Raji (cell line): ENCODE results near the gene ERCC3.

Experiments used
- POLR2A ChIP-seq: IDR thresholded peaks from 2 replicates; pipeline ENCODE4 v1.6.1; 2011; ENCODE audit warnings: low read depth, low read length, control low read depth; ENCODE audit not compliant: insufficient read depth

Gene ERCC3

DNA sequence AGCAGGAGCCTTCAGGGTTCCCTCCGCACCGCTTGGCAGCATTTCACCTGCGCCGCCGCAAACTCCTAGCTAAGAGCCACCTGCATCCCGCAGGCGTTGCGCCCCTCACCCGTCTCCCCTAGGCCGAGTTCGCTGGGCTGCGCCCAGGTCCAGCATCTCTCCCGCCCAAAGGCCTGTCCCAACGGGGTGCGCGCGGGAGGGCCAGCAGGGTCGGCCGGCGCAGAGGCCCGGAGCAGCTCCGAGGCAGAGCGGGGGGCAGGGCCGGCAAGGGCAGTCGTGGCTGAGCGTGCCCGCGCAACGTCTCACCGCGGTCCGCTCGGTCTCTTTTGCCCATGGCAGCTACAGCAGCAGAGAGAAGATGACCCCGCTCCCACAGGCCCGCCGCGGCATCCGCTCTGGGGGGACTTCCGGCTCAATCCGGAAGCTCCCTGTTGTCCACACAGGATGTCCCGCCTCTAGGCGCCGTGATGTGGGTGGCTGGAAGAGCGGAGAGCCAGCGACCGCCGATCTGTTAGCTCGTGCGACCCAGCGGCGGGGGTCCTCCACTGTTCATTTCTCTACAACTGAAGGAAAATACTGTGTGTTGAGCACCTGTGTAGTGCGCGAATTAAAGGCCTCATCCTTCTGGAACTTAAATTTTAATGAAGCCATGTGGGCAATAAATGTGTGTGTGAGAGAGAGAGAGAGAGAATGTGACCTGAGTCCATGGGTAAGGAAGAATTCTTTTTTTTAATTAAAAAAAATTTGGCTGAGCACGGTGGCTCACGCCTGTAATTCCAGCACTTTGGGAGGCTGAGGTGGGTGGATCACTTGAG lies at the start of gene ERCC3:
ERCC3 (minus strand) TSS at position 397 of the 815 bp plus-strand sequence; CDS start at position 334, 63 bp downstream.
- TF ChIP-seq POLR2A = peak; percentile 94

DNA sequence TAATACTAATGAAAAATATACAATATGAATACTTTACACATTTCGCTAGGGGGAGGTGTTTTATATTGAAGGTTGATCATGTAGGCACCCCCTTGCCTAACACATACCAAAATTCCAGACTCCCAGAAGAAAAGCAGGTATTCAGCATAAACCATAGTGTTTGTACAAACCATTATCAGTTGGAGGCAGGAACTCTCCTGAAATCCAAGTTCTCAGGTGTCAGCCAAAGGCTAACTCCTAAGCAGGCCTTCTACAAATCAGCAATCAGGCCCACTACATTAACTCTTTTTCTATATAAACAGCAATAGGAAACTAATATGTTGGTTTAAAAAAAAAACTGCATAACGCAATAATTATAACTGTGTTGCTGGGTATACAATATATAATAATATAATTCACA lies 49.3 kb upstream of the ERCC3 start:
- no peak for TF ChIP-seq POLR2A

DNA sequence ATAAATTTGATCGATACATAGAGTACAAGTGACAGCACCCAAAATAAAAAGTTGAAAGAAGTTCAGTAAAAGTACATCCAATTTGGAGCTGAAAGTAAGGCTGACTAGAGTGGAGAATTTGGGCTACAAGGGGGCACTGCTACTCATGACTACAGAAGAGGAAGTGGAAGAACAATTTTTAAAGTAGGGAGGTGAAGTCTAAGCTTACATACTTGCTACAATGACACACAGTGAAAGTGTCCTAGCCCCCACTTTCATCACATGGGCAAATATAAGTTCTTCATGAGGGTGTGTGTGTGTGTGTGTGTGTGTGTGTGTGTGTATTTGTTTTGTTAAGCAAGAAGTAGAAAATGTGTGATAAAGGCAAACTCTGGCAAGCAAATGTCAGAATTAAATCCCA lies 48.2 kb upstream of the ERCC3 start:
- no peak for TF ChIP-seq POLR2A

- no peak for TF ChIP-seq POLR2A
These were observed 38.4 kb upstream of the ERCC3 start for GRCh38 chr2:127332335-127332734.

GRCh38 chr2:127330753-127331152 lies 36.8 kb upstream of the ERCC3 start:
- no peak for TF ChIP-seq POLR2A

GRCh38 chr2:127326289-127326945 lies 32.5 kb upstream of the ERCC3 start:
- no peak for TF ChIP-seq POLR2A

DNA sequence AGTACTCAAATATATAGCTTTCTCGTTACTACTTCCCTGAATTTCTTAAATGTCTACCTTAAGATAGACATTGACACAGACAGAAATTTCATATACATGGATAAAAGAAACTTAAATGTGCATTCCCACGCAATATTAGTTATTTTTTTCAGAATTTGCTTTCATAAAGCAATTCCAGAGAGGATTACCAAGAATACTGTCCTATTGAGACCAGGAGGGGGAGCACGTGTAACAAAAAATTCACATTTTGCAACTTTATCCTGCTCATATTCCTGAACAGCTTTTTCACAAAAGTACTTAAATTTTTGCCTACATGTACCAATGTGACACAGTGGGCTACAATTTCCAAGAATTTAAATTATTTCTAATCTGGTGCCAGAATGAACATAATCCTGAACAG lies 30.7 kb upstream of the ERCC3 start:
- TF ChIP-seq POLR2A = no peak

DNA sequence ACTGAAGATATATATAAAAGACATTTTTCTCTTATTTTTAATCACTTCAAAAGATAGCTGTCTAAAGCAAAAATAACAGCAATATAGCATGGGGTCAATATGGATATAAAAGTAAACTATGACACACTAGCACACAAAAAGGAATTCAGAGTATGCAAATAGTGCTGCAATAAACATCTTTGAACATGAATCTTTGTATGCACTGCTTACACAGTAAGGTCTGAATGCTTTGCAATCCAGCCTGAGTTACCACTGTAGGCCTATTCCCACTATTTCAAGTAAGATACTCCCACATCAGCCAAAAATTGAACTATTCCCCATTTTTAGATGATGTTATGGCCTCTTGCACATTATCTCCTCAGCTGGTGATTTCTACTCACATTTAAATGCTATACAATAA lies 27.4 kb upstream of the ERCC3 start:
- no peak for TF ChIP-seq POLR2A

DNA sequence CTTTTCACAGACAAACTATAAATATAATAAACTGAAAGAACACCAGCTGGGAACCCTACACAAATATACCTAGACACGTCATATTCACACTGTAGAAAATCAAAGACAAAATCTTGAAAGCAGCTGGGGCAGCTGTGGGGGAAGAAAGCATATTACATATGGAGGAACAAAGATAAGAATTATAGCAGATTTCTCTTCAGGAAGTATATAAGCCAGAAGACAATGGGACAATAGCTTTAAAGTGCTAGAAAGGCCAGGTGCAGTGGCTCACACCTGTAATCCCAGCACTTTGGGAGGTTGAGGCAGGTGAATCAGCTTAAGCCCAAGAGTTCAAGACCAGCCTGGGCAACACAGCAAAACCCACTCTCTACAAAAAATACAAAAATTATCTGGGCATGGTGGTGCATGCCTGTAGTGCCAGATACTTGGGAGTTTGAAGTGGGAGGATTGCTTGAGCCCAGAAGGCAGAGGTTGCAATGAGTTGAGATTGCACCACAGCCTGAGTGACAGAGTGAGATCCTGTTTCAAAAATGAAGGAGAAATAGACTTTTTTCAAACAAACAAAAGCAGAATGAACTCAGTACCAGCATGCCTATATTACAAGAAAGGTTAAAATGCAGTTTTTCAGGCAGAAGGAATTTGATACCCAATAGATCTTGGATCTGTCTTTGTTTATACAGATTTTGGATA lies 26.8 kb upstream of the ERCC3 start:
- TF ChIP-seq POLR2A = no peak

DNA sequence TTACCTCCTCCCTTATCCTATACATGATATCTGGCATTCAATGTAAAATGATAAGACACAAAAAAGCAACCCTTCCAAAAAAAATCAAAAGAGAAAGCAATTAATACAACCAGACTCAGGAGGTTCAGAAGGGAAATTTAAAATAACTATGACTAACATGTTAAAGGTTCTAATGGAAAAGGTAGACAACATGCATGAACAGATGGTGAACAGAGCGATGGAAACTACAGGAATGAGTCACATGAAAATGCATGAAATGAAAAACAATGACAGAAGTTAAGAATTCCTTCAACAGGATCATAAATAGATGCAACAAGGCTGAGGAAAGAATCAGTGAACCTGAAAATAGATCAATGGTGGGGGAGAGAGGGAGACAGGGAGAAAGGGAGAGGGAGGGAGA lies 26.1 kb upstream of the ERCC3 start:
- TF ChIP-seq POLR2A = no peak

DNA sequence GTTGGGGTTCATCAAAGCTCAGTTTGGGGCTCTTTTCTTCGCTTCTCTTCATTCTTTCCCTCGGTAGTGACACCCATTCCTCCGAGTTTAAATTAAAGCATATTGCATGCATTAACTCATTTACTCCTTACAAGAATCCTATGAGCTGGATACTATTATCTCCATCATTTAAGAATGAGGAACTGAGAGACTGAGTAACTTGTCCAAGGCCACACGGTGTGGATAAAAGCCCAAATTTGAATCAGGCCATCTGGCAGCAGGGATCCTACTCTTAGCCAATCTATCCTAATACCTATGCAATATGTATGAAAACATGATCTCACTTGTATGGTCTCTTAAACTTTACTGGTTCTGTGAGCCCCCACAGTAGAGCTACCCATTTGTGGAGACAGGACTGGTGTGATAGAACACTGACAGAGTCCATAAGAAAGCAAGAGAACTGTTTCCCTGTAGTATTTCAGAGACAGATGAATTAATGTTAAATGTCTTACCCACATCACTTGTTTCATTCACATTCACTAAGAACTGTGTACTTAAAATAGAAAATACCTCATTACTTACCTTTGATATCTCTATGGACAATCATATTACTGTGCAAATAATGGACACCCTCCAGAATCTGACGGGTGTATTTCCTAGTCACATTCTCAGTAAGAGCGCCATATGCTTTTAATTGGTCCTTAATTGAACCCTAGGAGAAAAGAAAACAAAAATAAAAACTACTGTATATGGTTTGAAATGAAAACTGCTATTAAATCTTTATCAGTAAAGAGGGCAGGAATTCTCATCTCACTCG lies 20.4 kb upstream of the ERCC3 start:
- TF ChIP-seq POLR2A = no peak

DNA sequence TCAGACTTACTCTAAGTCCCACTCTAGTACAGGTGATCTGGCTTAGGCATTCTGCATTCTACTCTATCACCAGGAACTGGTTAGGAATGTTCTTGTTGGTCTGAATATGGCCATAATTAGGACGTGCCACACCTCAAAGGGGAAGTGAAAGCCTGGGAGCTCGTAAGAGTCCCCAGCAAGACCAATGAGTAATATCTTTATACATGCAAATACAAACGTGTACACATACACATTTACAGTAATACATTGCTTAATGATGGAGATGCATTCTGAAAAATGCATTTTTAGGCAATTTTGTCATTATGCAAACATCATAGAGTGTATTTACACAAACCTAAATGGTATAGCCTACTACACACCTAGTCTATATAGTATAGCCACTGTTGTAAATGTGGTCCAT lies 19.5 kb upstream of the ERCC3 start:
- TF ChIP-seq POLR2A = no peak

- no peak for TF ChIP-seq POLR2A
These were observed 17.0 kb upstream of the ERCC3 start for GRCh38 chr2:127310980-127311379.

GRCh38 chr2:127309468-127309867 lies 15.5 kb upstream of the ERCC3 start:
- TF ChIP-seq POLR2A = no peak

- TF ChIP-seq POLR2A = no peak
These were observed 14.7 kb upstream of the ERCC3 start for GRCh38 chr2:127308586-127309138.
